DMS53 treated with DMSO at 0.1 percent for 48 hours (cell line): ENCODE data around the gene MYL12B.
A peak's percentile ranks its signal among the peaks of the same experiment; 100 is the strongest.

Source experiments
- DNase-seq: peaks from one replicate; lab custom pipeline; 2025; ENCODE audit not compliant: unreplicated experiment; lab: John Stamatoyannopoulos, UW

Gene MYL12B

GRCh38 chr18:3234457-3234856 lies 27.5 kb upstream of the MYL12B start:
- DNase-seq: no peak

GRCh38 chr18:3235846-3236245 lies 26.1 kb upstream of the MYL12B start:
- no peak for DNase-seq

GRCh38 chr18:3236470-3236869 lies 25.5 kb upstream of the MYL12B start:
- DNase-seq: peak; percentile 90

DNA sequence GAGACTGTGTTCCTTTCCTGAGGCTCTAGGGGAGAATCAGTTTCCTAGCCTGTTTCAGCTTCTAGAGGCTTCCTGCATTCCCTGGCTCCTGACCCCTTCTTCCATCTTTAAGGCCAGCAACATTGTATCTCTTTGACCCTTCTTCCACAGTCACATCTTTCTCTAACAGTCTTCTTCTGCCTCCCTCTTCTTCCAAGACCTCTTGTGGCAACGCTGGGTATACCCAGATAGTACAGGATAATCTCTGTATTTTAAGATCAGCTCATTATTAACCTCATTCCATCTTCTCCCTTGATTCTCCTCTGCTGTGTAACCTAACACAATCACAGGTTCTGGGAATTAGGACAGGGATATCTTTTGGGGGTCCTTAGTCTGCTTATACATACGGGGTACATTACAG lies 23.2 kb upstream of the MYL12B start:
- DNase-seq: no peak

GRCh38 chr18:3245185-3245564 lies 16.8 kb upstream of the MYL12B start:
- no peak for DNase-seq

- DNase-seq: peak; percentile 96
Observed at GRCh38 chr18:3245853-3246634, 15.9 kb upstream of the MYL12B start.

- DNase-seq: peak; percentile 76
Observed at GRCh38 chr18:3246635-3247239, 15.2 kb upstream of the MYL12B start.

DNA sequence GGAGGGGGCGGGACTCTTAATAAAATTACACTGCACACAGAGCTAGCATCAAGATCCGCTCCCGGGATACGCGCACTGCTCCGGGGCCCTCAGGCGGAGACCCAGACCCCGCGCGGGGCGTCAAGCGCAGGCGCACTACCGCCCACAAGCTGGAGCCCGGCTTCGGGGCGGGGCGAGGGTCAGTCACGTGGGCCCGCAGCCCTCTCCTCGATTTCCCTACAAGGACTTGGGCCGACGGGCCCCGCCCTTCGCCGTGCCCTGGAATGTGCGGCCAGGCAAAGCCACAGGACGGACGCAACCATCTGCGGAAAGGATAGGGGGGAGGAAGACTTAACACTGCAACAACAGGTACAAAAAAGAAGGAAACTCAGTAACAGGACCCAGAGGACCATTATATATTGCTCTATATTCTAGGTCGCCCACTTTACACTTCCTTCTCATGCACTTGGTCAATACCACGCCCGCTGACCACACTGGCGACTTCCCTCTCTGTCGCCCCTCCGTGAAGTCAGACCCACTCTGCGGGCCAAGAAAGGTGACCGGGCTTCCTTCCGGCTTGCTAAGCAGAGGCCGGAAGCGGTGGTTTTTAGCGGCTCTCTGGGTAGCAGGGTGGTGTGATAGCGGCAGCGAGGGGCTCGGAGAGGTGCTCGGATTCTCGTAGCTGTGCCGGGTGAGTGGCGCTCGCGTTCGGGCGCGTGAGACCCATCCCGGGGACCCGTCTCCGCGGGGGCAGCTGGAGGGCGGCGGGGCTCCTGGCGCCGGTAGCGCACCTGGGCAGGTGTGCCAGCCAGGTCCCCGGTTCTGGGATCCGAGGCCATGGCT lies 14.5 kb upstream of the MYL12B start, which contains the start of gene MYL12A:
MYL12A (plus strand) TSS at position 562 of the 822 bp plus-strand sequence. CDS start 5,447 bp downstream, outside the sequence.
- peak; percentile 99 for DNase-seq

DNA sequence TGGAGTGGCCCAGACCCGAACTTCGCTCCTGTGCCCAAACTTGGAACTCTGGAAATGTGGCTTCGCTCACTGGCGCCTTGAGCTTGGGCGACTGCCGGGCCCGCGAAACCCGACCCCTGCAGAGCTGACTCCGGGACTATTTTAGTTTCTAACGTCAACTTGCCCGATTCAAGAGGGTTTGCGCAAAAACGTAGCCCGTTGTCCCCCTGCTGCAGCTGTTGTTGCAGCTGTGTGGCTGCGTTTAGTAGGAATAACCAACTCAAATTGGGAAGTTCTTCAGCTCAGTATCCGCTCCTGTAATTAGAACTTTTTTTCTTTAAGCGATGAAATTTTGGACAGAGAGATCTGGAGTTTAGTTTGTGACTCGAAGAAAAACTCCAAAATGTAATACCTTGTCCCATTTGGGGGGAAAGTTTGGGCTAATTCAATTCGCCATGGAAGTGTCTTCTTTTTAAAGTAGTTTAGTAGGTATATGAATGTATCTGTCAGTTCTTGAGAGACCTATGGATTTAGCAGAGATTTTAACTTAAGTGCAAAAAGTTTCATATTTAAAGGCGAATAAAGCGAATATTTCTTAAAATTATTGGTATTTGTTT lies 13.8 kb upstream of the MYL12B start:
- DNase-seq: peak; percentile 52

- peak; percentile 17 for DNase-seq
Observed at GRCh38 chr18:3248658-3249359, 13.1 kb upstream of the MYL12B start.

GRCh38 chr18:3250237-3251107 lies 11.5 kb upstream of the MYL12B start:
- DNase-seq: no peak

DNA sequence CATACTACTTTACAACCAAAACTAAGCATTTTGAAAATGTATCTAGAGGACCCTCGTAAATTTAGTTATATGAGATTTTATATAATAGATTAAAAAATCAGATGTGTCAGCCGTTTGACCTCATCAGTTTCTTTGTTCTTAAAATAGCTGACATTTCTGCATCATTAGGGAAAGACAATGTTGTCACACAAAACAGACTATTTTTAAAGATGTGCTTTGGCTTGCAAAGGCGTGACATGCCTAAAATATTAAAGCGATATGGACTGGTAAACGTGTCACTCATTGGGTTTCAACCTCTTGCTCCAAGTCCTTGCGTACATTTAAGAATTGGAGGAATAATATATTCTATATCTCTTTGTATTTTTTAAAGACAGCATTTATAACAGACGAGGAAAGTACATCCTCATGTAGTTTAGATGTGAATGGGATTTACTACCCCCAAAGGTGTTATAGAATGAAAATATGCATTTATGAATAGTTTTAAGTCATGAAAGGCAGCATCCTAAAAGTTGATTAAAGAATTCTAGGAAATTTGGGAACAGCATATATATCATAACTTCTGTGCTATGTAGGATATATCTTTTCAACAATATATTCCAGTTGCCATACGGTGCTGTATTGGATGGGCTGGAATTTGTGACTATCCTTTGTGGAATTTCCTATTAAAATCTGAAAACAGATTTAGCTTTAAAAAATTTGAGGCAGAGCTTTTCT lies 10.5 kb upstream of the MYL12B start:
- DNase-seq: no peak

GRCh38 chr18:3251963-3252277 lies 10.0 kb upstream of the MYL12B start:
- no peak for DNase-seq

- no peak for DNase-seq
Observed at GRCh38 chr18:3252843-3253242, 9.1 kb upstream of the MYL12B start.

DNA sequence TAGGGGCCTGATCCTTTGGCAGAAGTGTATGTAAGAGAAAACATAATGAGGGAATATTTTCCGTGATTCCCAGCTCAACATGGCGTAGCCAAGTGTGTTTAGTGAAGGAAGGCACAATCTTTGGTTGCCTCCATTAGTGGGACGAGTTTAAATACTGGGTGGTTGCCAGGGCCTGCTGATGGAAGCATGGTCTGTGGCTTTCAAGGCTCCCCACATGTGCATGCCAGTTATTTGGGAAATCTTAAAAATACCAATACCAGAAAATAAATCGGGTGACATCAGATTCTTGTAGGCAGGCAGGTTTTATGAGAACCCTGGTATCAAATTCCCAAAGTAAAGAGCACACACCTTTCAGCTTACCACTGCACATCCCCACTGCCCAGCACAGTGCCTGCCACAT lies 7.2 kb upstream of the MYL12B start:
- DNase-seq: no peak

DNA sequence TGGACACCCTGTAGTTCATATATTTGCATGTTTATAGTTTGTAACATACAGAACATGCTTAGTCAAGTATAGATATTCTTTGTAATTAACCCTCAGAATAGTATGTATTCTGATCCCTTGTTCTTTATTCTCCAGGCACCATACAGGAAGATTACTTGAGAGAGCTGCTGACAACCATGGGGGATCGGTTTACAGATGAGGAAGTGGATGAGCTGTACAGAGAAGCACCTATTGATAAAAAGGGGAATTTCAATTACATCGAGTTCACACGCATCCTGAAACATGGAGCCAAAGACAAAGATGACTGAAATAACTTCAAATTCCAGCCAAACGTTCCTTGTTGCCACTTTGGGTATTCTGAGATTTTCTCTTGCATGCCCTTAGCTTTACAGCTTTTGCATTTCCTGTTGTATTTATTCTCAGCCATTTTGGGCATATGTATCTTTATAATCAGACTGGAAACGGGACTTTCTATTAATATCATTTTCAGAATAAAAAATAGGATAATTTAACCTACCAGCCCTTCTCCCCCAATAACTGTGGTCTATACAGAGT lies 6.2 kb upstream of the MYL12B start:
- DNase-seq: no peak

DNA sequence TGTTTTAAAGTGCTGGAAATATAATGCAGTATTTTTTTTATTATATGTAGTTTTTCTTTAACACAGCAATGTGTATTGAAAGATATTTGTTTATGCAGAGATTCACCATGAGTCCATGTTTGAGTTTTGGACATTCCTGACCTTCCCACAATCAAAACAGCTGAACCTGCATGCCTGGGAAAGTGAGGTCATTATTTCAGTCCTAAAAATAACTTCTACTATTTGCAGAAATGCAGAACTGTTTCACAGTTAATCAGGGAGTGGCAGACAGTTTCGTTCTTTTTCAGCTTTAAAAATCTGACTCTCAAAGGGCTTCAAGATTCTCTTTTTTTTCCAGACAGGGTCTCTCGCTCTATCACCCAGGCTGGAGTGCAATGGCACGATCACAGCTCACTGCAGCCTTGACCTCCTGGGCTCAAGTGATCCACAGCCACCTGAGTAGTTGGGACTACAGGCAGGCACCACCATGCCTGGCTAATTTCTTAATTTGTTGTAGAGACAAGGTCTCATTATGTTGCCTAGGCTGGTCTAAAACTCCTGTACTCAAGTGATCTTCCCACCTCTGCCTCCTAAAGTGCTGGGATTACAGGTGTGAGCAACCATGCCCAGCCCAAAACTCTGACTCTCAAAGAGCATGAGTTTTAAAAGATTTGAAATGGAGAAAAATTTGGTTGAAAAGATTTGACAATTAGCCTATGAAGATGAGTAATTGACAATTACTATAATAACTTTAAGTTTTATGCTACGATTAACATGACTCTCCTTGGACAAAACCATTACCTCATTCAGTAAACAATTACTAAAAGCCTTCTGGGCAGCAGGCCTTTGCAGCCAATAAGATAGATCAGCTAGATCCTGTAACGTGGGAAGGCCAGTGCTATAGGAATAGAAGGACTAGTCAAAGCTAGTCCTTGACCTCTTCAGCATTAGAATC lies 5.0 kb upstream of the MYL12B start:
- peak; percentile 75 for DNase-seq

DNA sequence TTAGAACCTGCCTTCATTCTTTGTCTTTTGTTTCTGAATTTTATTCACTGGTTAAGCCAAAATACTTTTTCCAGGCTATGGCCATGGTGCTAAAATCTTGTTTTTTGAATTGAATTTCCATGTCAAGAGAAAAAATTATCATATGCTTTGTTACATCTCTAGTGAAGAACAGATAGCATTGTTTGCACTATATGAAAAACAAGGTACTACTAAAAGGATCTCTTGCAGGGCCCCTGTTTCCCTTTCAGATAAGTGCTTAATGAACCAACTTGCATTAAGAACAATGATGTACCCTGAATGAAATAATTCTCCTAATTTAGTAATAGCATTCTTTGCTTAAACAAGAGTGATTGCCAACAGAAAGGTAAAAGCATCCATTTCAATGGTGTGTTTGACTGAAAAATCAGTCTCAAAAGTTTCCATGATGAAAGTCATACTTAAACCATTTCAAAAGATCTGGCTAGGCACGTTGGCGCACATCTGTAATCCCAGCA lies 4.3 kb upstream of the MYL12B start:
- DNase-seq: no peak
